ENCODE results near the gene SSUH2. TPM values are rescaled to one million over a fixed set of nuclear protein-coding genes. Genes with fewer than 3 reads are reported as not detected.
A peak's percentile ranks its signal among the peaks of the same experiment; 100 is the strongest.

SSUH2 gene
- total RNA-seq, 4 donors from 2014 or later, result 0.62 TPM; not detected in 3

DNA sequence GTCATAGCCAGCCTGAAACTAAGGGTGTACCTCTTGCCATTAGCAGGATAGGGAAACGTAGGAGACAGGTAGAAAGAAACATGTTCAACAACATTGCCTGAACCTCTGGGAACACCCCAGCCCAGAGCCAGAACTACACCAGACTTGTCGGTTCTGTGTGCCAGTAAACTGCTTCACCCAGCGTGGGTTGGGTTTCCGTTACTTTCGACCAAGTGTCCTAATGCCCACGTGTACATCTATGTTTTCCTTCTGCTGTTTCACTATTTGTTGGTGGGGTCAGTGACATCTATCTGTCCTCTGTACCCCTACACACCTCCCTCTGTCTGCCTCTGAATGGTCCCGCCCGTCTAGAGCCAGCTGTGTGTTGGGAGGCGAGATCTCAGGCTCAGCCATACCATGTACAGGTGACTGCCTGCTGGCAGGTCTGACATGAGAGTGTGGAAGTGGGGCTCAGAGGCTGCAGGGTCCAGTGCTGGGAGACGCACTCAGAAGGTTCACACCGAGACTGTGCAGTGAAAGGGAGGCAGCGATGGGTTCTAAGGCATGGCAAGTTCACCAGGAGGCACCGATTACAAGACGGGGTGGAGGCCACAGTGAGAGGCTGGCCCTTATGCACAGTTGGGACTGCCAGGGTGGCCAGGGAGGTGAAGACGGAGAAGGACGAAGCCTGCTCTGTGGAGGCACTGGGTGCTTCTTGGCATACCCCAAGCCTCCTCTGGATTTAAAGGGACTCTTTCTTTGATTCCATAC lies 36.4 kb downstream of the SSUH2 start:
- no peak overlapping the region for H3K27ac ChIP-seq
- H3K36me3 ChIP-seq, result no peaks in the 10 kb centered on the region
- WGBS, result 85% methylated on average over 16 of the region's 16 CpGs
- TF ChIP-seq POLR2A (IDR thresholded peaks at IDR 0.05), result no peak
- TF ChIP-seq, protein P1, sequence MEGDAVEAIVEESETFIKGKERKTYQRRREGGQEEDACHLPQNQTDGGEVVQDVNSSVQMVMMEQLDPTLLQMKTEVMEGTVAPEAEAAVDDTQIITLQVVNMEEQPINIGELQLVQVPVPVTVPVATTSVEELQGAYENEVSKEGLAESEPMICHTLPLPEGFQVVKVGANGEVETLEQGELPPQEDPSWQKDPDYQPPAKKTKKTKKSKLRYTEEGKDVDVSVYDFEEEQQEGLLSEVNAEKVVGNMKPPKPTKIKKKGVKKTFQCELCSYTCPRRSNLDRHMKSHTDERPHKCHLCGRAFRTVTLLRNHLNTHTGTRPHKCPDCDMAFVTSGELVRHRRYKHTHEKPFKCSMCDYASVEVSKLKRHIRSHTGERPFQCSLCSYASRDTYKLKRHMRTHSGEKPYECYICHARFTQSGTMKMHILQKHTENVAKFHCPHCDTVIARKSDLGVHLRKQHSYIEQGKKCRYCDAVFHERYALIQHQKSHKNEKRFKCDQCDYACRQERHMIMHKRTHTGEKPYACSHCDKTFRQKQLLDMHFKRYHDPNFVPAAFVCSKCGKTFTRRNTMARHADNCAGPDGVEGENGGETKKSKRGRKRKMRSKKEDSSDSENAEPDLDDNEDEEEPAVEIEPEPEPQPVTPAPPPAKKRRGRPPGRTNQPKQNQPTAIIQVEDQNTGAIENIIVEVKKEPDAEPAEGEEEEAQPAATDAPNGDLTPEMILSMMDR (IDR thresholded peaks at IDR 0.05), result no peak
- TF ChIP-seq POLR2AphosphoS5 (IDR thresholded peaks at IDR 0.05), result no peak
- no peak for TF ChIP-seq EP300 (IDR thresholded peaks at IDR 0.05)
- no peak overlapping the region for H3K4me3 ChIP-seq
- peaks cover 32% of the 10 kb centered on the region for H3K4me1 ChIP-seq
- no peak for DNase-seq (ENCODE audit: low spot score in 2 of 2)
- H3K9me3 ChIP-seq, result no peaks in the 10 kb centered on the region
- H3K27me3 ChIP-seq, result no peaks in the 10 kb centered on the region

DNA sequence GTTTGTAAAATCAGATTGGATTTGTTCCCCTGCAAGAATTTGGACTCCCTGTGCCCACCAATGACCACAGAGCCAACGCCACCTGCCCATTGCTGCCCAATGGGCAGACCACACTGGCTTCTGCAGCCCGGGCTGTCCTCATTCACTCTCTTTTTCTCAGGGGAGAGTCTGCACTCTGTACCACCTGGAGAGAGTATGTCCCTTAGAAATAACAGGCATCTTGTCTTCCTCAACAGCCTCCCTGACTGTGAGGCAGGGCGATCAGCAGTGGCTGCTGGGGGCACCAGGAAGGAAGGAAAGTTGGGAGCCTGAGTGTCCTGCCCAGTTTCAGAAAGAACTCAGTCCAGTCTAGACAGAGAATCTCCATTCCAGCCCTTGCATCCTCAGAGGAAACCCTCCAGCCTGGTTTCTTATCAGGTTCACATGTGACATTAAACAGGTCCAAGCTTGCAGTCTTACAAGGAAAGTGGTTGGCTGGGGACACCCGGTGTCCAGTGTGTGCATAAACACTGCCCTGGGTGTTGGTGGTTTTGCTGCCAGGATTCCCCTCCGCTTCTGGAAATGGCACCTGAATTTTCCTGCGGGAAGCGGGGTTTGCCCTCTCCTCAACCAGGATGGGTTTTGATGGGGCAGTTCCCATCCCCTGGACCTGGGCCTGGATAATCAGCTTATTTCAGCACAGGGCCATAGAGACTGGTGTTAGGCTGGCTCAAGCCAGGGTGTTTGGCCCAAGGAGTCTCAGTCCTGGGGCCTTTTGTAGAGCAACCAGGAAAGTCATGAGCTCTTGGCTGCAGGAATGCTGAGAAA lies 37.2 kb downstream of the SSUH2 start:
- H3K36me3 ChIP-seq, result no peaks in the 10 kb centered on the region
- WGBS, result 54% methylated on average over 2 of the region's 7 CpGs
- DNase-seq (ENCODE audit: low spot score in 2 of 2), result no peak
- no peaks in the 10 kb centered on the region for H3K9me3 ChIP-seq
- peaks cover 34% of the 10 kb centered on the region for H3K4me1 ChIP-seq
- TF ChIP-seq EP300 (IDR thresholded peaks at IDR 0.05), result no peak
- peak in 1 of 3 donors; percentile 51 for TF ChIP-seq POLR2AphosphoS5 (IDR thresholded peaks at IDR 0.05)
- TF ChIP-seq, protein P1 (IDR thresholded peaks at IDR 0.05), result peak; percentile 46 to 49
- peak overlapping the region; percentile 53 for H3K27ac ChIP-seq
- H3K27me3 ChIP-seq, result no peaks in the 10 kb centered on the region
- H3K4me3 ChIP-seq, result no peak overlapping the region

DNA sequence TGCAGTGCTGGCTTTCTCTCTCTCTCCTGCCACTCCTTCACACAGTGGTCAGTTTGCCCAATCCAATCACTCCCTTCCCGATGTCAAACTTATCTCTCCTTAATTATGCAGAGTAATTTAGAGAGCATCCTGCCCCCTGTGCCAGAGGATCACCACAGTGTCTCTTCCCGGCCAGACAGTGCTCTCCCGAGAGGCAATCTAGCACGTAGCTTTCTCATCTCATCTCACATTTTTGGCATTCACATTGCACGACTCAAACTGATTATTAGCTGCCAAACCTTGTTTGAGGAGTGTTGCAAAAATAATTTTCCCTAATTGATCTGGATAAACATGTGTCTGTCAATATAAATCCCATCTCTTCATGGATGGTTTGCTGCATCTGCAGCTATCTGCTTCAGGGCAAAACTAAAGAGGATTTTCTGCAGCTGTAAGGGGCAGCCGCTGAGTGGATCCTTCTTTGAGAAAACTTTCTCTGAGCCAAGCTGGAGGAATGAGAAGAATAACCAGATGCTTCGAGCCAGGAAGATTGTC lies 37.8 kb downstream of the SSUH2 start:
- H3K9me3 ChIP-seq, result no peaks in the 10 kb centered on the region
- H3K4me1 ChIP-seq, result peaks cover 34% of the 10 kb centered on the region
- 29% methylated on average over 7 of the region's 7 CpGs for WGBS
- H3K27me3 ChIP-seq, result no peaks in the 10 kb centered on the region
- no peak overlapping the region for H3K27ac ChIP-seq
- TF ChIP-seq, protein P1 (IDR thresholded peaks at IDR 0.05), result no peak
- no peak for TF ChIP-seq EP300 (IDR thresholded peaks at IDR 0.05)
- TF ChIP-seq POLR2AphosphoS5 (IDR thresholded peaks at IDR 0.05), result no peak
- no peak for TF ChIP-seq POLR2A (IDR thresholded peaks at IDR 0.05)
- no peaks in the 10 kb centered on the region for H3K36me3 ChIP-seq
- DNase-seq (ENCODE audit: low spot score in 2 of 2), result no peak
- H3K4me3 ChIP-seq, result no peak overlapping the region

DNA sequence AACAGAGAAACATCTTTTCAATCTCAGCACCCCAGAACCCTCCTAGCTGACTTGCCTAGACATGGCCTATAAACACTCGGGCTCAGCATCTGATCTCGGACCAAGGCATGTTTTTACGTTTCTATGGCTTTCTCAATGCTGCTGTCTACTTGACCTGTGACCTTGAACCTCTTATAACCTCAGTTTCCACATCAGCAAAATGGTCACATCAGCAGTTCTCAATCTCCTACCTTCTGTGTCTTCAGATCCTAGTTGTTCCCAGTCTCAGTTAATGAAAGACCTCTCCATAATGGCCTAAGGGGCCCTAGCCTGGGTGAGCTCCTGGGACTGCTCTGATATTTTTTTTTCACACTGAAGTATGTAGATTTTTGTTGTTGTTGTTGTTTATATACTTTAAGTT lies 39.6 kb downstream of the SSUH2 start:
- no peaks in the 10 kb centered on the region for H3K27me3 ChIP-seq
- no peaks in the 10 kb centered on the region for H3K36me3 ChIP-seq
- 81% methylated on average over 3 of the region's 3 CpGs for WGBS
- peaks cover 34% of the 10 kb centered on the region for H3K4me1 ChIP-seq
- H3K4me3 ChIP-seq, result no peak overlapping the region
- H3K9me3 ChIP-seq, result no peaks in the 10 kb centered on the region
- DNase-seq (ENCODE audit: low spot score in 2 of 2), result no peak
- H3K27ac ChIP-seq, result no peak overlapping the region
- TF ChIP-seq POLR2AphosphoS5 (IDR thresholded peaks at IDR 0.05) (no peak), POLR2A (IDR thresholded peaks at IDR 0.05) (no peak), EP300 (IDR thresholded peaks at IDR 0.05) (no peak)
- TF ChIP-seq, protein P1 (IDR thresholded peaks at IDR 0.05), result no peak

DNA sequence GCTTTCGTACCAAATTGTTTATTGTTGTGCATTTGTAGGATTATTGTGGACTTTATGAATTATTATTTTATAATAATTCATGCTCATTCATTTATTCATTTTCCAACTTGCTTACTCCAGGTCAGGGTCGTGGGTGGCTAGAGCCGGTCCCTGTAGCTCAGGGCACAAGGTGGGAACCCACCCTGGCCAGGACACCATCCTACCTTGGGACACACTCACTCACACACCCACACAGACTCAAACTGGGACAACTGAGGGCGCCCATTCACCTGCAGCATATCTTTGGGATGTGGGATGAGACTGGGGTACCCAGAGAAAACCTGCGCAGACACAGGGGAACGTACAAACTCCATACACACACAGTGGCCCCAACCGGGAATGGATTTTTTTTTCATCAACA lies 40.6 kb downstream of the SSUH2 start:
- Histone ChIP-seq H3K4me1 (peaks cover 34% of the 10 kb centered on the region), H3K27me3 (no peaks in the 10 kb centered on the region), H3K36me3 (no peaks in the 10 kb centered on the region), H3K9me3 (no peaks in the 10 kb centered on the region), H3K27ac (no peak overlapping the region), H3K4me3 (no peak overlapping the region)
- 94% methylated on average over 7 of the region's 7 CpGs for WGBS
- no peak for TF ChIP-seq POLR2A (IDR thresholded peaks at IDR 0.05)
- TF ChIP-seq POLR2AphosphoS5 (IDR thresholded peaks at IDR 0.05), result no peak
- TF ChIP-seq, protein P1 (IDR thresholded peaks at IDR 0.05), result no peak
- no peak for TF ChIP-seq EP300 (IDR thresholded peaks at IDR 0.05)
- DNase-seq (ENCODE audit: low spot score in 2 of 2), result no peak

Measured in suprapubic skin (tissue), 4 donors.